COR-L47 (cell line): ENCODE results near the gene KCNE4.

Experiments
- DNase-seq: peaks from one replicate; lab custom pipeline; 2025; lab: John Stamatoyannopoulos, UW

KCNE4 gene

DNA sequence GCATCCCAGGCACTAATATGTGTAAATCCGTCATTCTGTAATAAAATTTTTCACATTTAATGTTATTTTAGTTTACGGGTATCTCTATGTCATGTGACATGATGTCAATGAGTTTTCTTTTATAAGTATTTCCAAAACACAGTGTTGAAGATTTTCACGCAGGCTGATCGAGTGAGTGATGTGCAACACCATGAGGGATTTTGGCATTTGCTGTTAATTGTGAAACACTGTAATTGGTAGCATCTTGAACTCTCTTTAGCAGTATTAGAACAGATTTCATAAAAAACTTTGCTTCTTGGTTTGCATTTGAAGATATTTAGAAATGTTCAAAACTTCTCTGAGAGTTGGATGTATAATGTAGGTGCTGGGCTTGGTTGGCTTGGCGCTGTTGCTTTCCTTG, 35.5 kb downstream of the KCNE4 start:
- DNase-seq, result no peak

- no peak for DNase-seq
Observed at GRCh38 chr2:223088866-223089265, 36.9 kb downstream of the KCNE4 start.

GRCh38 chr2:223090039-223090438, 38.0 kb downstream of the KCNE4 start:
- DNase-seq, result no peak

DNA sequence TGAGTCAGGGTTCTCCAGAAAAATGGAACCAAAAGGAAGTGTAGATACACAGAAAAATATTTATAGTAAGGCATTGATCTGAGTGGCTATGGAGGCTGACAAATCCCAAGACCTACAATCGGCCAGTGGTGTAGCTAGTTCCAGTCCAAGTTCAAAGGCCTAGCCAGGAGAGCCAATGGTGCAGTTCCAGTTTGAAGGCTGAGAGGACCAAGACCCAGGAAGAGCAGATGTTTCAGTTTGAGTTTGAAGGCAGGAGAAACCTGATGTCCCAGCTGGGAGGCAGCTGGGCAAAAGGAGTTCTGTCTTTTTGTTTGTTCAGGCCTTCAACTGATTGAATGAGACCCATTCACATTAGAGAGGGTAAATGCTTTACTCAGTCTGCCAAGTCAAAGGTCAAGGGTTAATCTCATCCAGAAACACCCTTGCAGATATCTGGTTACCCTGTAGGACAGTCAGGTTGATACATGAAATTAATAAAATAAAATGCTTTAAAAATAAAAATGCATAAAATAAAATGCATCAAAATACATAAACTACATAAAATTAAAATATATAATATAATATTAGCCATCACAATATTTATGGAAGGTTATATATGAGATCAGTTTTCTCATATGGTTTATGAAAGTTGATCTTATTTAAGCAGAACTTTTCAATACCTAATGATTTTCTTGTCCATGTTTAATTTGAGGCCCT, 38.7 kb downstream of the KCNE4 start:
- no peak for DNase-seq

DNA sequence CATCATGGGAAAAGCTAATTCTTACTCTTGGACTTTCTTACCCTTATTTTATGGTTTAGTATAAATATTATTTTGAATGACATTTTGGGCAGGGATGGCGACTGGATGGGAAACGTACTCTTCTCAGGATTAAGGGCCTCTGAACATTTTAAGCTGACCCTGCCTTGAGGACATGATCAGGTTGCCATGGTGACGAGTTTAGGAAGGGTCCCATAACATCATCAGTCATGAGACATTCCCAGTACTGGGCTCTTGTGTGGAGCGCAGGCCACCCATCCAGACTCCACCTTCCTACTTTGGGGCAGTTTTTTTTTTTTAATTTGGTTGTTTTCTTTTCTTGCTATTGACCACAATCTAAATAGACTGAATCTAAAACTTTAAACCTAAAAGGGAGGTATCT, 40.7 kb downstream of the KCNE4 start:
- no peak for DNase-seq

DNA sequence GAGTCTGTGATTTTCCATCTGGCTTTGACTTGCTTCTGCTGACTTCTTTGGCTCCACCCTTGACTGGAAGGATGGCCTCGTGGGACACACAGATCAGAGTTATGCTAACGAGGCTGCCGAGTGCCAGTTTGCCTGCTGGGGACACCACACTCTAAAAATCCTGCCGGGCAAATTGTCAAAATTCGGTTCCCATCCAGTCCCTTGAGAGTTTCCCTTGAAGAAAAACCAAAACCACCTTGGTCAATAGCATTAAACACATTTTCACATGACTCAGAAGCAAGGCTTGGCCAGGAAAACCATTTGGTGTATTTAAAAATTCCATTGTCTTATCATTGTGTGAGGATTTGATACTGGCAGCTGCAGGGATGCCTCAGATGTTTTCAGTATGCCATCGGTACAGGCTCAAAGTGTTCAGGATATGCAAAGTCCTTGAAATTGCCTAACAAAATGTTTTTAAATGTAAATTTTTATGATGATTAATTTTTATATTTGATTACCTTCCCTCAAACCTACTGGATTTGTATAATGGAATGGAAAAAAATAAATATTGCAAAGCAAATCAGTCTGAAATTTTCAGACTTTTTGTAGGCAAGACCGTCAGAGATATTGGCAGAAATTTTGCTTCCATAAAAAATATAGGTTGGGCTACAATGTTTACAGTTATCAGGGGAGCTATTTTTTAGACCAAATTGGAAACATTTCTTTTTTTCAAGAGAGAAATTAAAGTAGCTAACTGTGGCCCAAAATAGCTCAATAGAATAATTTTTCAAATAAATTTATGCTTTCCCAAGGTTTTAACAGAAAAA, 41.6 kb downstream of the KCNE4 start:
- DNase-seq, result no peak

DNA sequence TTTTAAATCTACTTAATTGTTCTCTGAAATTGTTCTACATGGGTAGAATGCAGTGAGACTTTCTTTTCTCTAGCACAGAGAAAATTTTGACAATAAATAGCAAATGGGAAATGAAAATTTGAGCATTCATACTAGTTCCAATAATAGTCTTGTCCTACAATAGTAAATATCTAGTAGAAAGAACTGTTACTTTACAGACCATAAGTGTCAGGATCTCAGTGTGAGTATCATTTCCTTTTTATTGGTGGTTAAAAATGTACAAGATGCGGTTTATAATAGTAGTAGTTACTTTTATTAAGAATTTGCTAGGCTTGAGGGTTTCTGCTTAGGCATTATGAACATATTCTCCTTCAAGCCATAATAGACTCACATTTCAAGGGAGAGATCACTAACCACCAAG, 43.2 kb downstream of the KCNE4 start:
- no peak for DNase-seq

GRCh38 chr2:223096235-223096970, 44.4 kb downstream of the KCNE4 start:
- no peak for DNase-seq

DNA sequence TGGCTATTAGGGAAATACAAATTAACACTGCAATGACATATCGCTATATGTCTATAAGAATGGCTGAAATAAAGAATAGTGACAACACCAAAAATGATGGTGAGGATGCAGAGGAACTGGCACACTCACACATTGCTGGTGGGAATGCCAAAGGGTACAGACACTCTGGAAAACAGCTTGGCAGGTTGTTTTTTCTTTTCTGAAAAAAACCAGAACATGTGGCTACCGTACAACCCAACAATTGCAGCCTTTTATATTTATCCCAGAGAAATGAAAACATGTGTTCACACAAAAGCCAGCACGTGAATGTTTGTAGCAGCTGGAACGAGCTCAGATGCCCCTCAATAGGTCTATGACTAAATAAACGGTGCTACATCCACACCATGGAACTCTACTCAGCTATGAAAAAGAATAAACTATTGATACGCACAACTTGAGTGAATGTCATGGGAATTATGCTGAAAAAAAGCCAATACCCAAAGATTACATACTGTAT, 45.9 kb downstream of the KCNE4 start:
- DNase-seq, result no peak

DNA sequence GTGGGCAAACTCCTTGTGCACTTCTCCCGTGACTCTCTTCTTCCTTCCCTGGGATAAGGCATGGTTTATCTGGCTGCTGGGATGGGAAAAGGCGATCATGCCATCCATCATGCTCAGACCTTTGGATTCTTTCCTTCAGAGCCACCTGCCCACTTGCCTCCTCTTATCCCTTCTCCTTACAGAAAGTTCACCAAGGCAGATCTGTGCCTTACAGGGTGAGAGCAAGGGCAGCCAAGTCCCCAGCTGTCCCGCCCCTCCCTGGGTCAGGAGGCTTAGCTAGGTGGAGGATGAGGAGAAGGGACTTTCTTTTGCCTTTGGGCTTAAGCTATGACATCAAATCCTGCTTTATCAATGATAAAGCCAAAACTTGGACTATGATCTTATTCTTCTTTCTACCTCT, 47.6 kb downstream of the KCNE4 start:
- DNase-seq, result no peak

- no peak for DNase-seq
Observed at GRCh38 chr2:223100061-223100511, 48.1 kb downstream of the KCNE4 start.

DNA sequence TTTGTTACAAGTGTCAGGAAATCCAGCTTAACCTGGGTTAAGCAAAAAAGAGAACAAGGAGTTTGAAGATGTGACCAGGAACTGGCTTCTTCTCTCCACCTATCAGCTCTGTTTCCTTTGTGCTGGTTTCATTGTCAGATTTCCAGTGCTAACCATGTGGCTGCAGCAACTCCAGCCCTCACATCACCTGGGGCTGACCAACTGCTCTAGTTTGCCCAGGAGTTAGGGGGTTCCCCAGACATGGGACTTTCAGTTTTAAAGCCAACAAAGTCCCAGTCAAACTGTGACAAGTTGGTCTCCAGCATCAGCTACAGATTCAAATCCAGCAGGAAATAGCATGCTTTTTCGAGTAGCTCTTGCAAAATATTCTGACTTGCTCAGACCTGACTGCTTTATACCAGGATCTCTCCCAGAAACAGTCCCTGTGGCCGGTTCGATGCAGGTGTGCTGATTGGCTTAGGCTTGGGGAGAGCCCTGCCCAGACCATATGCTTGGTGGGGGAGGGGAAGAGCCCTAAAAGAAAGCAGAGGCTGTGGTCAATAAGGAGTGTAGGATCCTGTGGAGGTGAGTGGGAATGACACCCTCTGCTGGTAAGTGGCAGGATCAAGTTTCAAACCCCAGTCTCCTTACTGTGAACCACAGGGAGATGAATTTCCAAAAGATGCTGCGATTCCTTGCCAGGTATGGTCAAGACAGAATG, 49.5 kb downstream of the KCNE4 start:
- DNase-seq, result no peak

DNA sequence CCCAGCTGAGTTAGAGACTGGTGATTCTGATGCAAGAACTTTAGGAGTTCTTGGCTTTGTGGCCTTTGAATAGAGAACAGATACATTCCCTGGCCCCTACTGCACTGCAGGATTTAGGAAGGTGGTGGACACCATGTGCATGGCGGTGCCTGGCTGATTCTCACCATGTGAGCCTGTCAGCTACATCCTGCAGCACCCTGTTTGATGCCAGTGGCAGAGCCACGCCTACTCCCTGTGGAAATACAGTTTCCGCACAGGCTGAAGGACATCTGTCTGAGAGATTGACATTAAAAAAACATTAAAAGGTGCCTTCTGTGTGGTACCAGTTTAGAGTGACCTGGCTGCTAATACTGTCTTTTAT, 50.0 kb downstream of the KCNE4 start:
- DNase-seq, result no peak

DNA sequence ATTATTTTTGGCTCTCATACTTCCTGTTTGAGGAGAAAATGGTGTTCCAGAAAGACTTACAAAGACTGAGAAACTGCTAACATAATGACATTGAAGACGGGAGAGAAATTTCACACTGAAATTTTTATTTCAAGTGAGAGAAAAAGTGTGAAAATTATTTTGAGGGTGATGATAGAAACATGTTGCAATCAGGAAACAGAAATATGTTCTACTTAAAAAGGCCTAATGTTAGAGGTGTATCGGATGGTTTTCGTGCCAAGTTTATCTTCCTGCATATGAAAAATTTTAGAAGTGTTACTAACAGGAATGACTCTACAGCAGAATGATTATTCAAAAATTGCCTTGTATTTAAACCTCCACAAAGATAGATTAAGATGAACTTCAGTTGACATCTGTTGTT, 50.5 kb downstream of the KCNE4 start:
- no peak for DNase-seq

DNA sequence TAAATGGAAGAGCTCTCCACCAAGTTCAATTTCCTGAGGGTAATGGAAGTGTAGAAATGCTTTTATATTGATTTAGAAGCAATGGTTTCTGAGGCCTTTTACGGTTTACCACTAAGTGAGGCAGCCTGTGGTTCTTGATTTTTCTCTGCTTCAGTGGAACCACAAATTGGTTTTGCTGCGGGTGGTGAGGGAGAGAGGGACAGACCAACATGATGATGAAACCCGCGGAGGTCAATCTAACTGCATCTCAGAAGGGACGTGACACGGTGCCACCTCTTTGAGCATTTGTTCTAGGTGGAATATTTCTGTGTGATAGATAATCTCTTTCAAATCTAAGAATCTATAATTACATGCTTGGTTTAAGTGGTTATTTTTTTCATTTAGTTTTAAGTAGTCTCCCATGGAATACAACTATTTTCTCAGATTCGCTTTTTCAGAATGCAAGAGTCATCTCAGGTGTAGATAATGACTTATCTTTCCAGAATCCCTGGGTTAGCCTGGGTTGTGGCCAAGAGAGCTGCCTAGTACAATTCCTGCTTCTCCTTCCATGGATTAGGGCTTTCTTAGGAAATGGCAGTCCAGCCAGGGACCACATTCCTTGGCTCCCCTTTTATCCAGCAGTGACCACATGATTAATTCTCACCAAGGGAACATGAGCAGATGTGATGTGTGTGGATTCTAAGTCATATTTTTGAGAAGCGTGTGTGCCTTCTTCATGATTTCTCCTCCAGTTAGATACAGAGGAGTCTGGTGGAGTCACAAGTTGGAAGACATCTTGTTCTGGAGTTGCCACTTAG, 52.5 kb downstream of the KCNE4 start:
- DNase-seq, result no peak
